GM10847 (cell line): ENCODE measurements around the gene SEZ6L2.

ENCODE experiments used
- POLR2A ChIP-seq: IDR thresholded peaks from 2 replicates; pipeline ENCODE4 v1.6.1; 2011; ENCODE audit not compliant: insufficient read length; ENCODE audit errors: extremely low read depth

The SEZ6L2 gene

GRCh38 chr16:29898804-29899515 lies 390 bp downstream of the SEZ6L2 start:
- TF ChIP-seq POLR2A, result no peak

- no peak for TF ChIP-seq POLR2A
Measured at GRCh38 chr16:29898135-29898803, 1.1 kb downstream of the SEZ6L2 start.

- no peak for TF ChIP-seq POLR2A
Measured at GRCh38 chr16:29897333-29897732, 2.0 kb downstream of the SEZ6L2 start.

GRCh38 chr16:29896841-29897240 lies 2.5 kb downstream of the SEZ6L2 start:
- TF ChIP-seq POLR2A, result no peak

GRCh38 chr16:29894352-29894751 lies 5.0 kb downstream of the SEZ6L2 start:
- no peak for TF ChIP-seq POLR2A

- no peak for TF ChIP-seq POLR2A
Measured at GRCh38 chr16:29893553-29893952, 5.8 kb downstream of the SEZ6L2 start.

GRCh38 chr16:29892458-29892813 lies 6.9 kb downstream of the SEZ6L2 start:
- TF ChIP-seq POLR2A, result no peak

- TF ChIP-seq POLR2A, result no peak
Measured at GRCh38 chr16:29891525-29892457, 7.6 kb downstream of the SEZ6L2 start.

- TF ChIP-seq POLR2A, result no peak
Measured at GRCh38 chr16:29883987-29884386, 15.4 kb downstream of the SEZ6L2 start.

- no peak for TF ChIP-seq POLR2A
Measured at GRCh38 chr16:29881050-29881449, 18.3 kb downstream of the SEZ6L2 start.

GRCh38 chr16:29878172-29878571 lies 21.2 kb downstream of the SEZ6L2 start:
- no peak for TF ChIP-seq POLR2A

GRCh38 chr16:29877266-29877961 lies 21.9 kb downstream of the SEZ6L2 start:
- no peak for TF ChIP-seq POLR2A

- TF ChIP-seq POLR2A, result no peak
Measured at GRCh38 chr16:29876594-29877249, 22.6 kb downstream of the SEZ6L2 start.

GRCh38 chr16:29876217-29876593 lies 23.1 kb downstream of the SEZ6L2 start:
- no peak for TF ChIP-seq POLR2A

- no peak for TF ChIP-seq POLR2A
Measured at GRCh38 chr16:29875206-29875605, 24.1 kb downstream of the SEZ6L2 start.
